ENCODE results near the gene CHRNA1.

GRCh38 chr2:174780191-174780840, 16.0 kb upstream of the CHRNA1 start:
- TF ChIP-seq CTCF (IDR thresholded peaks at IDR 0.05 in 2 of 3, conservative IDR thresholded peaks at IDR 0.05 in 1 of 3; ENCODE audit: insufficient read depth in 2 of 3, low read depth in 1 of 3, low read length in 3 of 3) (no peak), ZBTB34 (CRISPR knock-in tag; IDR thresholded peaks at IDR 0.05) (no peak), ZEB2 (IDR thresholded peaks at IDR 0.05) (no peak), ZNF589 (CRISPR knock-in tag; IDR thresholded peaks at IDR 0.05; ENCODE audit: low read depth) (no peak), BCLAF1 (IDR thresholded peaks at IDR 0.05; ENCODE audit: borderline replicate concordance in 1 of 2, control insufficient read depth in 1 of 2, low read depth in 2 of 2, low read length in 1 of 2) (no peak), IRF1 (CRISPR knock-in tag; IDR thresholded peaks at IDR 0.05; ENCODE audit: borderline replicate concordance) (no peak), PTRF (tag; IDR thresholded peaks at IDR 0.05) (no peak), ZNF778 (CRISPR knock-in tag; IDR thresholded peaks at IDR 0.05) (no peak), ZBTB33 (CRISPR knock-in tag; IDR thresholded peaks at IDR 0.05) (no peak)

All from K562 (cell line).